ENCODE measurements around the gene MAP3K2.
"Not testable (repeated sequence)": the region's sequence is repeated elsewhere in the genome, so short reads cannot be mapped to it uniquely, and the experiment has no call there.

MAP3K2 gene

DNA sequence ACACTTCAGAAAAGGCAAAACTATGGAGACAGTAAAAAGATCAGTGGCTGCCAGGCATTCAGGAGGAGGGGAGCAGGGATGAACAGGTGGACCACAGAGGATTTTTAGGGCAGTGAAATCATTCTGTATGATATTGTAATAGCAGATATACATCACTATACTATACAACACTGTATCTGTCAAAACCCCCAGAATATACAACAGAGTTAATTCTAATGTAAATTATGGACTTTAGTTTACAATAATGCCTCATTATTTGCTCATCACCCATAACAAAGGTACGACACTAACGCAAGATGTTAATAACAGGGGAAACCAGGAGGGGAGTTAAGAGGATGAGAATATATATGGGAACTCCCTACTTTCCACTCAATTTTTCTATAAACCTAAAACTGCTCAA lies 28.8 kb downstream of the MAP3K2 start:
- no peak for DNase-seq (ENCODE audit: low read depth)
- H3K4me3 ChIP-seq (ENCODE audit: low read depth, low read length) = no peak overlapping the region
- TF ChIP-seq, protein P1, sequence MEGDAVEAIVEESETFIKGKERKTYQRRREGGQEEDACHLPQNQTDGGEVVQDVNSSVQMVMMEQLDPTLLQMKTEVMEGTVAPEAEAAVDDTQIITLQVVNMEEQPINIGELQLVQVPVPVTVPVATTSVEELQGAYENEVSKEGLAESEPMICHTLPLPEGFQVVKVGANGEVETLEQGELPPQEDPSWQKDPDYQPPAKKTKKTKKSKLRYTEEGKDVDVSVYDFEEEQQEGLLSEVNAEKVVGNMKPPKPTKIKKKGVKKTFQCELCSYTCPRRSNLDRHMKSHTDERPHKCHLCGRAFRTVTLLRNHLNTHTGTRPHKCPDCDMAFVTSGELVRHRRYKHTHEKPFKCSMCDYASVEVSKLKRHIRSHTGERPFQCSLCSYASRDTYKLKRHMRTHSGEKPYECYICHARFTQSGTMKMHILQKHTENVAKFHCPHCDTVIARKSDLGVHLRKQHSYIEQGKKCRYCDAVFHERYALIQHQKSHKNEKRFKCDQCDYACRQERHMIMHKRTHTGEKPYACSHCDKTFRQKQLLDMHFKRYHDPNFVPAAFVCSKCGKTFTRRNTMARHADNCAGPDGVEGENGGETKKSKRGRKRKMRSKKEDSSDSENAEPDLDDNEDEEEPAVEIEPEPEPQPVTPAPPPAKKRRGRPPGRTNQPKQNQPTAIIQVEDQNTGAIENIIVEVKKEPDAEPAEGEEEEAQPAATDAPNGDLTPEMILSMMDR (IDR thresholded peaks at IDR 0.05; ENCODE audit: control insufficient read depth, extremely low read depth, insufficient read depth) = no peak

DNA sequence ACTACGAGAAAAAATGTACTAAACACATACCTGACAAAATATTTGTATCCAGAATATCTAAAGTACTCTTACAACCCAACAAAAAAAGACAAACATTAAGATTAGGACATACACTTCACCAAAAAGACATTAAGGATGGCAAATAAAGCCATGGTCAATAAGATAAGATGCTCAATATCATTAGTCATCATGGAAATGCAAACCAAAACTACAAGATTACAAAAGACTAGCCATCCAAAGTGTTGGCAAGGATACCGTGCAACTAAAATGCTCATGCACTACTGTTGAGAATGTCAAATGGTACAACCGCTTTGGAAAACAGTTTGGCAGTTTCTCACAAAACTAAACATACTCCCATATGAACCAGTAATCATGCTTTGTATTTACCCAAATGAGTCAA lies 29.7 kb downstream of the MAP3K2 start:
- no peak overlapping the region for H3K4me3 ChIP-seq (ENCODE audit: low read depth, low read length)
- DNase-seq (ENCODE audit: low read depth) = no peak
- TF ChIP-seq, protein P1 (IDR thresholded peaks at IDR 0.05; ENCODE audit: control insufficient read depth, extremely low read depth, insufficient read depth) = no peak

DNA sequence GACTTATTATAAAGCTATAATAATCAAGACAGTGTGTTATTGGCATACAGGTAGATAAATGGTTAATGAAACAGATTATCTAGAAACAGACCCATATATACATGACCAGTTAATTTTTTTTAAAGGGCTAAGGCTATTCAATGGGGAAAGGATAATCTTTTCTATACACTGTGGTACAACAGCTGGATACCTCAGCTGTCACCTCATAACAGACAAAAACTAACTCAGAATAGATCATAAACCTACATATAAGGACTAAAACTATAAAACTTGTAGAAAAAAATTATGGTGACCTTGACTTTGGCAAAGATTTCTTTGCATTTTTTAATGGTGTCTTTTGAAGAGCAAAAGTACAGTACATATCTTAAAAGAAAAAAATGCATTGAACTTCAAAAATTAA lies 30.2 kb downstream of the MAP3K2 start:
- TF ChIP-seq, protein P1 (IDR thresholded peaks at IDR 0.05; ENCODE audit: control insufficient read depth, extremely low read depth, insufficient read depth) = no peak
- no peak for DNase-seq (ENCODE audit: low read depth)
- H3K4me3 ChIP-seq (ENCODE audit: low read depth, low read length) = no peak overlapping the region

DNA sequence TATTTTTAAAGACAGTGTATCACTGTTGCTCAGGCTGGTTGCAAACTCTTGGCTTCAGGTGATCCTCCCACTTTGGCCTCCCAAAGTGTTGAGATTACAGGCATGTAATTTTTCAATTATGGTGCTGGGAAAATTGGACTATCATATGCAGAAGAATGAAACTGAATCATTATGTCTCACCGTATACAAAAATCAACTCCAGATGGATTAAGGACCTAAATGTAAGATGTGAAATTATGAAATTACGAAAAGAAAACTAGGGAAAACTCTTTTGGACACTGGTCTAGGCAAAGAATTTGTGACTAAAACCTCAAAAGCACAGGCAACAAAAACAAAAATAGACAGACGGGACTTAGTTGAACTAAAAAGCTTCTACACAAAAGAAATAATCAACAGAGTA lies 31.2 kb downstream of the MAP3K2 start:
- no peak overlapping the region for H3K4me3 ChIP-seq (ENCODE audit: low read depth, low read length)
- TF ChIP-seq, protein P1 (IDR thresholded peaks at IDR 0.05; ENCODE audit: control insufficient read depth, extremely low read depth, insufficient read depth) = no peak
- DNase-seq (ENCODE audit: low read depth) = no peak

DNA sequence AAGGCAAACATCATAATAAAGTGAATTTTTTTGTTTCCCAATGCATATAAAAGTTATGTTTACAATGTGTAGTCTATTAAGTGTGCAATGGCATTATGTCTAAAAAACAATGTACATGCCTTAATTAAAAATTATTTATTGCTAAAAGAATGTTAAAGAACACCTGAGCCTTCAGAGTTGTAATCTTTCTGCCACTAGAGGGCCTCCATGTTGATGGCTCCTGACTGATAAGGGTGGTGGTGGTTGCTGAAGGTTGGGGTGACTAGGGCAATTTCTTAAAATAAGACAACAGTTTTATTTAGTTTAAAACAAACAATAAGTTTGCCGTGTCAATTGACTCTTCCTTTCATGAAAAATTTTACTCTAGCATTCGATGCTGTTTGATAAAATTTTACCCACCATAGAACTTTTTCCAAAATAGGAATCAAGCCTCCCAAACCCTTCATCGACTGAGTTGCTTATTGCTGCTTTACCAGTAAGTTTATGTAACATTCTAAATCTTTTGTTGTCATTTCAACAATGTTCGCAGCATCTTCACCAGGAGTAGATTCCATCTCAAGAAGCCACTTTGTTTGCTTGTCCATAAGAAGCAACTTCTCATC lies 32.3 kb downstream of the MAP3K2 start:
- no peak overlapping the region for H3K4me3 ChIP-seq (ENCODE audit: low read depth, low read length)
- DNase-seq (ENCODE audit: low read depth) = no peak

DNA sequence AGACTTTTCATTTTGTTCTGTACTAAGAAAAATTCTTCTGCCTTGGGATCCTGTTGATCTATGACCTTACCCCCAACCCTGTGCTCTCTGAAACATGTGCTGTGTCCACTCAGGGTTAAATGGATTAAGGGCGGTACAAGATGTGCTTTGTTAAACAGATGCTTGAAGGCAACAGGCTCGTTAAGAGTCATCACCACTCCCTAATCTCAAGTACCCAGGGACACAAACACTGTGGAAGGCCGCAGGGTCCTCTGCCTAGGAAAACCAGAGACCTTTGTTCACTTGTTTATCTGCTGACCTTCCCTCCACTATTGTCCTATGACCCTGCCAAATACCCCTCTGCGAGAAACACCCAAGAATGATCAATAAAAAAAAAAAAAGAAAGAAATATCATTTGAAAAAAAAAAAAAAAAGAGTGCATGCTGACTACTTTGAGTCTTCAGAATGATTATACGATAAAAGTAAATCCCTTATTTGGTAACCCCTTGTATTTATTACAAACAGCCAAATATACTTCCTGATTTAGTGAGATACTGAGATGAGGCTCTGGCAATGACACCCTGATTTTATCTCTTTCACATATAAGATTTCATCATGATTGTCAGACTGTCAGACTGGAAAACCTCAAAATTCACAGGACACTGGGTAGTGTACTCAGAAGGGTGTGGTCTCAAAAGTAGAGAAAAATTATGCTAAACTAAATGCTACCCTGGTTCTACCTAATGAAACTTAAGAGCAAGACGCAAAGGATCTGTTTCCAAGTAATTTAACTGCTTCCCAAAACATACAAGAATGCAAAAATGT lies 33.7 kb downstream of the MAP3K2 start:
- peak; percentile 35 for DNase-seq (ENCODE audit: low read depth)
- not testable (repeated sequence) for H3K4me3 ChIP-seq (ENCODE audit: low read depth, low read length)

More for the DNA sequence above, 32.3 kb downstream of the MAP3K2 start:
- TF ChIP-seq, protein P1 (IDR thresholded peaks at IDR 0.05; ENCODE audit: control insufficient read depth, extremely low read depth, insufficient read depth) = peak; percentile 37

DNA sequence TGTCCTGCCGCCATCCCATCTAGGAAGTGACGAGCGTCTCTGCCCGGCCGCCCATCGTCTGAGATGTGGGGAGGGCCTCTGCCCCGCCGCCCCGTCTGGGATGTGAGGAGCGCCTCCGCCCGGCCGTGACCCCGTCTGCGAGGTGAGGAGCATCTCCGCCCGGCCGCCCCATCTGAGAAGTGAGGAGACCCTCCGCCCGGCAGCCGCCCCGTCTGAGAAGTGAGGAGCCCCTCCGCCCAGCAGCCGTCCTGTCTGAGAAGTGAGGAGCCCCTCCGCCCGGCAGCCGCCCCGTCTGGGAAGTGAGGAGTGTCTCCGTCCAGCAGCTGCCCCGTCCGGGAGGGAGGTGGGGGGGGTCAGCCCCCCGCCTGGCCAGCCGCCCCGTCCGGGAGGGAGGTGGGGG lies 34.6 kb downstream of the MAP3K2 start:
- H3K4me3 ChIP-seq (ENCODE audit: low read depth, low read length); DNase-seq (ENCODE audit: low read depth): not testable (repeated sequence)

DNA sequence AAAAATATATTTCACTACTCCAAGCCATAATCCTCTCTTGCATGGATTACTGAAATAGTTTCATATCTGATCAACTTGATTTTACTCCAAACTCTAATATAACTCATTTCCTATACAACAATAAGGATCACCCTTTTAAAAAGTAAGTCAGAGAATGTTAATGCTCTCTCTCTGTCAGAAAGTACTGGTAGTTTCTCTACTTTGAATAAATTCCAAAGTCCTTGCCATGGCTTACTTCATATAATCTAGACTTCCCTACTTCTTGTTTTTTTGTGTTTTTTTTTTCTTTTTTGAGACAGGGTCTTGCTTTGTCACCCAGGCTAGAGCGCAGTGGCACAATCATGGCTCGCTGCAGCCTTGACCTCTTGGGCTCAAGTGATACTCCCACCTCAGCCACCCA lies 36.2 kb downstream of the MAP3K2 start:
- no peak overlapping the region for H3K4me3 ChIP-seq (ENCODE audit: low read depth, low read length)
- TF ChIP-seq, protein P1 (IDR thresholded peaks at IDR 0.05; ENCODE audit: control insufficient read depth, extremely low read depth, insufficient read depth) = no peak
- no peak for DNase-seq (ENCODE audit: low read depth)

All from LNCaP clone FGC (cell line).